Measurements from ENCODE around the gene MYH9.

The MYH9 gene

GRCh38 chr22:36377022-36377631, 10.6 kb downstream of the MYH9 start:
- peaks cover 77% of the 10 kb centered on the region for H3K4me1 ChIP-seq (ENCODE audit: low read length)
- H3K27ac ChIP-seq (ENCODE audit: low read length): peak overlapping the region; percentile 70
- peak; percentile 81 for DNase-seq
- H3F3A ChIP-seq (ENCODE audit: insufficient read depth, low read length): peaks cover 43% of the 10 kb centered on the region
- peaks cover 46% of the 10 kb centered on the region for H4K20me1 ChIP-seq (ENCODE audit: insufficient read depth, low read length)
- no peaks in the 10 kb centered on the region for H3K27me3 ChIP-seq (replicated peaks; ENCODE audit: insufficient read depth, low read length)
- H3K4me2 ChIP-seq (ENCODE audit: low read depth, low read length): peak overlapping the region; percentile 47; the same call in 1 of the 2 replicates
- H3K36me3 ChIP-seq (replicated peaks; ENCODE audit: insufficient read depth, low read length): peaks cover 17% of the 10 kb centered on the region
- H3K4me3 ChIP-seq (ENCODE audit: low read length): peak overlapping the region; percentile 2; the same call in 1 of the 2 replicates
- H2AFZ ChIP-seq (ENCODE audit: low read length): no peak overlapping the region
- H3K9me3 ChIP-seq (replicated peaks; ENCODE audit: insufficient read depth, low read length): no peaks in the 10 kb centered on the region
- TF ChIP-seq CTCF (IDR thresholded peaks at IDR 0.05; ENCODE audit: low read length) (no peak), EZH2phosphoT487 (IDR thresholded peaks at IDR 0.05; ENCODE audit: low read length) (no peak), EZH2 (optimal IDR thresholded peaks at IDR 0.05; ENCODE audit: low read depth, low read length) (no peak)
- peak overlapping the region; percentile 1; the same call in 1 of the 2 replicates for H3K9ac ChIP-seq (ENCODE audit: low read length)
- H3K9me2 ChIP-seq (replicated peaks; ENCODE audit: insufficient read depth, low read length): no peaks in the 10 kb centered on the region
- peaks cover 100% of the 10 kb centered on the region for H3K79me2 ChIP-seq (ENCODE audit: low read length)

- peaks cover 47% of the 10 kb centered on the region for H4K20me1 ChIP-seq (ENCODE audit: insufficient read depth, low read length)
- H3K27me3 ChIP-seq (replicated peaks; ENCODE audit: insufficient read depth, low read length): no peaks in the 10 kb centered on the region
- H3K4me3 ChIP-seq (ENCODE audit: low read length): no peak overlapping the region
- peaks cover 100% of the 10 kb centered on the region for H3K79me2 ChIP-seq (ENCODE audit: low read length)
- no peak overlapping the region for H3K9ac ChIP-seq (ENCODE audit: low read length)
- peaks cover 39% of the 10 kb centered on the region for H3F3A ChIP-seq (ENCODE audit: insufficient read depth, low read length)
- H3K9me2 ChIP-seq (replicated peaks; ENCODE audit: insufficient read depth, low read length): no peaks in the 10 kb centered on the region
- H3K4me2 ChIP-seq (ENCODE audit: low read depth, low read length): no peak overlapping the region
- no peak overlapping the region for H3K27ac ChIP-seq (ENCODE audit: low read length)
- H3K36me3 ChIP-seq (replicated peaks; ENCODE audit: insufficient read depth, low read length): peaks cover 11% of the 10 kb centered on the region
- DNase-seq: no peak
- TF ChIP-seq EZH2 (optimal IDR thresholded peaks at IDR 0.05; ENCODE audit: low read depth, low read length) (no peak), CTCF (IDR thresholded peaks at IDR 0.05; ENCODE audit: low read length) (no peak), EZH2phosphoT487 (IDR thresholded peaks at IDR 0.05; ENCODE audit: low read length) (no peak)
- H3K9me3 ChIP-seq (replicated peaks; ENCODE audit: insufficient read depth, low read length): no peaks in the 10 kb centered on the region
- H2AFZ ChIP-seq (ENCODE audit: low read length): no peak overlapping the region
- H3K4me1 ChIP-seq (ENCODE audit: low read length): peaks cover 75% of the 10 kb centered on the region
Observed at GRCh38 chr22:36376265-36376664, 11.5 kb downstream of the MYH9 start.

- DNase-seq: no peak
- Histone ChIP-seq H3K27ac (ENCODE audit: low read length) (no peak overlapping the region; the same call in 1 of the 2 replicates), H3K9me3 (replicated peaks; ENCODE audit: insufficient read depth, low read length) (no peaks in the 10 kb centered on the region), H3K9me2 (replicated peaks; ENCODE audit: insufficient read depth, low read length) (no peaks in the 10 kb centered on the region), H3K36me3 (replicated peaks; ENCODE audit: insufficient read depth, low read length) (peaks cover 12% of the 10 kb centered on the region), H3K9ac (ENCODE audit: low read length) (no peak overlapping the region), H3K79me2 (ENCODE audit: low read length) (peaks cover 100% of the 10 kb centered on the region), H4K20me1 (ENCODE audit: insufficient read depth, low read length) (peaks cover 57% of the 10 kb centered on the region), H3K4me1 (ENCODE audit: low read length) (peaks cover 76% of the 10 kb centered on the region), H2AFZ (ENCODE audit: low read length) (no peak overlapping the region), H3K27me3 (replicated peaks; ENCODE audit: insufficient read depth, low read length) (no peaks in the 10 kb centered on the region), H3K4me3 (ENCODE audit: low read length) (no peak overlapping the region), H3K4me2 (ENCODE audit: low read depth, low read length) (peak overlapping the region; percentile 9; the same call in 1 of the 2 replicates), H3F3A (ENCODE audit: insufficient read depth, low read length) (peaks cover 39% of the 10 kb centered on the region)
- no peak for TF ChIP-seq EZH2phosphoT487 (IDR thresholded peaks at IDR 0.05; ENCODE audit: low read length)
- no peak for TF ChIP-seq EZH2 (optimal IDR thresholded peaks at IDR 0.05; ENCODE audit: low read depth, low read length)
- TF ChIP-seq CTCF (IDR thresholded peaks at IDR 0.05; ENCODE audit: low read length): no peak
Observed at GRCh38 chr22:36375071-36375980, 12.4 kb downstream of the MYH9 start.
